ENCODE measurements around the gene DBN1.

The DBN1 gene

DNA sequence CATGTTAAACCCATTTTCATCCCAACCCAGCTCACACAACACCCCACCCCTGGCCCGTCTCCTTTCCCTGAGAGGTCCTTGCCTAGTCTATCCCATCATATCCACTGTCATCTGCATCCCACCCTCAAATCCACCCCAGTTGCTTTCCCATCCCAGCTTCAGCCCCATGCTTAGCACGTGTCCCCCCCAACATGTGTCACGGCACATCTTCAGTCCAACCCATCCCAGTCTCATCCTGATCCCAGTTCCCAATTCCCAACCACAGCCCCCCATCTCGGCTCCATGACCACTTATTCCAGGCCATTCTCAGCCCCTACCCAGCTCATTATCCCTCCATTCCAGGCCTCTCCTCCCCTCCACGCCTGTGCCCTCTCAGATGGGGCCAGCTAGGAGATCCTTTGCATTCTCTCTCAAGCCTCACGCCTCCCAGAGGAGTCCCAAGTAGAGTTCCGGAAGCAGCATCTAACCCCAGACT is 605 bp upstream of the DBN1 start:
- no peak for DNase-seq (ENCODE audit: low read depth in 2 of 2)

DNA sequence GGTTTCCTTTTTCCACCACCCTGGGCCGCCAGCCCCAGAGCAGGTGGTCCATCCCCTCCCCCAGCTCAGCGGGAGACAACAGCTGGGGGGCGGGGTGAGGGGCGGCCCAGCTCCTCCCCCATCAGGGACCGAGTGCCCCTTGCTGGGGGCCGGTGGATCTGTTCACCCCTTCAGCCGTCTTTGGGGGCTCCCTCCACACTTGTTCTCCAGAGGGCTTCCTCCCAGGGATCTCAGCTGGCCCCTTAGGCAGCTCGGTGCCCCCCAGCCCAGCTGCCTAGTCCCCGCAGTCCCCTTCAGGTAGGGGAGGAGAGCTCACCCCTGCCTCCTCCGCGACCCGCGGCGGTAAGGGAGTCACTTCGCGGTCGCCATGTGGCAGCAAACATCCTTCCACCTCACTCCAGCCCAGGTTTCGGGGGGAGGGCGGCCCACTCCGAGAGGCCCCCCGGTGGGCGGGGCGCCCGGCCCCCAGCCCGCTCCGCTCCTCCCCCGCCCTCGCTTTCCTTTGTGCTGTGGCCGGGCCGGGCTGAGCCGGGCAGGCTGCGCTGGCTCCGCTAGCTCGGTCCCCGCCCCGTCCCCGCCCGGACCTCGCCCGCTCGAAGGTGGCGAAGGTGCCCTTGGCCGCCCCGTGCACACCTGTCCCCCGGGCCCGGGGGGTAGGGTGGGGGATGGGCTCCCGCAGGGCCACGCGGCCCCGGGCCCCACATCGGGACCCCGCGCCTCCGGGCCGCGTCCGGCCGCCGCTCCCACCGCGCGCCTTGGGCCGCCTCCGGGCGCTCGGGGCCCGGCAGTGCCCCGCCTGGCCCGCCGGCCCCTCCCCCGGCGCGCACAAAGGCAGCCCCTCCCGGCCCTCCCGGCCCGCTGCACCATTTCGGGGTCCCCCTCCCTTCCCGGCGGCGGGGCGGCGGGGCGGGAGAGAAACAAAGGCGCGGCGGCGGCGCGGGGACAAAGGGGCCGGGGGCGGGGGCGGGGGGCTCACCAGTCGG is 683 bp downstream of the DBN1 start:
- peak; percentile 74 to 85 for DNase-seq (ENCODE audit: low read depth in 2 of 2)

DNA sequence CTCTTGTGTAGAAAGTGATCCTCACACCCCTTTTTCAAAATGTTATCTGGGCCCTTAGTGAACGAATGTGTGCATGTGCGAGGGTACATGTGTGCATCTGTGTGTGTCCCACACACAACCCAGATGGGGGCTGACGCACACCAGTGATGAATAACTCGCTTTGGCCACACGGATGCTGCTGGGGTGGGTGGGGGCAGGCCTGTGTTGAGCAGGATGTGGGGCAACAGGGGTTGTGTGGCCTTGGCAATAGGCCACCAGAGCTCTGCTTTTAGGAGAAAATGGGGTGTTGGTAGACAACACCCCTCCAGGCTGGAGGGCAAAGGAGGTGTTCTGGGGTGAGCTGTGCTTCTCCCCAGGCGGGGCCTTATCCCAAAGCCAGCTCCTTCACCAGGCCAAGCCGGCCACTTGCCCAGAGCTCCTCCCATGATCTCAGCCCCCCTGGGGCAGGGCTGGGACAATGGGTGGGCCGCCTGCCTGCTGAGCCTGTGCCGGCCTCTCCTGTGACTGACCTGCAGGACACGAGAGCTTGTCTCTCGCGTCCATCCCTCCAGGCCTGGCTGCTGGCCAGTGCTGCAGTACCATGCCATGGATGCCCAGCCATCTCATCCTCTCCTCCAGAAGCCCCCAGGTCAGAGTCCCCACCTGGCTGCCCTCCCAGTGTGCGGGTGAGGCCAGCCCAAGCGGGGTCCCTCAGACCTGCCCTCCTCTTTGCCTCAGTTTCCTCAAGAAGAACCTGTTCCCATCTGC is 1.7 kb downstream of the DBN1 start:
- DNase-seq (ENCODE audit: low read depth in 2 of 2): peak; percentile 50 to 56

DNA sequence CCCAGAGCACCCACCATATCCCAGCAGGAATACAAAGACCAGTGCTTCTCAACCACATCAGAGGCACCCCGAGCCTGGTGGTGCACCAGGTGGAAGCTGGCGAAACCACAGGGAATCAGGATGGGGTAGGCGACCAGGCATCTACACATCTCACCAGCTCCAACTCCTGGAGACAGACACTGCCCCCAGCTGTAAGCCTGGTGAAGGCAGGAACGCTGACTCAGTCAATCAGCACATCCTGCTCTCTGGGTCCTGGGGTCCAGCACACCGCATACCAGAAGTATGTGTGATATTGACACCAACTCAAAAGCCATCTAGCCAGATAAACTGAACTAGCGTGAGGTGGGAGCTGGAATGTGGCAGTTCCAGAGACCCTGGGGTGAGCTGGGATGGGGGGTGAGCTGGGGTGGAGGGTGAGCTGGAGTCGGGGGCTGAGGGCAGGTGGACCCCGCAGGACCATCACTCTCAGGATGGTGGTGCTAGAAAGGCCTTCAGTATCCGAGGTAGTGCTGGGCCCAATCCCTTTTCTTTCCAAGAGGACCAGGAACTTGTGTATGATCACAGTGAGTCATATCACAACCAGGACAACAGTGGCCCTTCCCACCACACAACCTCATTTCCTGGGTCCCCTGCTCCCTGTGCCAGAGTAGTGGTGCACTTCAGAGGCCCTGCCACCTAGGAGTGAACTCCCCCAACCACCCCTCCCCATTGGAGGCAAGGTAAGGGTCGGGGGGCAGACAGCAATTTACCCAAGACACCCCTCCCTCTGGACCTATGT is 2.5 kb downstream of the DBN1 start:
- no peak for DNase-seq (ENCODE audit: low read depth in 2 of 2)

DNA sequence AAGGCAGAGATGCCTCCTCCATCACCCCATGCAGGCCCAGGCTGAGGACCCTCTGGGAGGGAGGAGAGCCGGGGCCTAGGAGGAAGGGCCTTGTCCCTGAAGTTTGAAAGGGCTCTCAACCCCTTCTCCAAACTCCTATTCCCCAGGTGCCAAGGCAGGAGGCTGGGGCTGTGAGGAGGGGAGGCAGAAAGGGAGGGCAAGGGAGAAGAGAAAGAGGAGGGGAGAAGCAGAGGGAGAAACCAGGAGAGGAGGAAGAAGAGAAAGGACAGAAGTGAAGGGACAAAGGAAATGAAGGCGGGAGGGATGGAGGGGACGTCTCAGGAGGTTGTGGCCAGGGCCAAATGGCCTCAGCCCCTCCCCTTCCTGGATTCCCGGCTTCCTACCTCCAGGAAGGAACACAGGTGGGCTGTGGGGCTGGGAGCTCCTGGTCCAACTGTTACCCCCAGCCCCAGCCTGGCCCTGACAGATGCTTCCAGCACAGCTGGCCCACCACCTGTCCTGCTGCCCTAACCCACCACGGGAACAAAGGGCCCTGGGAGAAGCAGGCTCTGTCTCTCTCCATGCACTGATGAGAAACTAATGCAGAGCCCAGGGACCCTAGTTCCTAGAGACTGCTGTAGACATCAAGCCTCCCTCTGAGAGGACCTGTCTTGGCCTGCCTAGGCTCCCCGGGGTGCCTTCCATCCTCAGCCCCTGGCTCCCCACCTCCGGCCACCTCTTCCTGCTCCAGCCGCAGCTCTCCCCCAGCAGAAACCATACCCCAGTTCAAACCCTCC is 3.5 kb downstream of the DBN1 start:
- DNase-seq (ENCODE audit: low read depth in 2 of 2): no peak

DNA sequence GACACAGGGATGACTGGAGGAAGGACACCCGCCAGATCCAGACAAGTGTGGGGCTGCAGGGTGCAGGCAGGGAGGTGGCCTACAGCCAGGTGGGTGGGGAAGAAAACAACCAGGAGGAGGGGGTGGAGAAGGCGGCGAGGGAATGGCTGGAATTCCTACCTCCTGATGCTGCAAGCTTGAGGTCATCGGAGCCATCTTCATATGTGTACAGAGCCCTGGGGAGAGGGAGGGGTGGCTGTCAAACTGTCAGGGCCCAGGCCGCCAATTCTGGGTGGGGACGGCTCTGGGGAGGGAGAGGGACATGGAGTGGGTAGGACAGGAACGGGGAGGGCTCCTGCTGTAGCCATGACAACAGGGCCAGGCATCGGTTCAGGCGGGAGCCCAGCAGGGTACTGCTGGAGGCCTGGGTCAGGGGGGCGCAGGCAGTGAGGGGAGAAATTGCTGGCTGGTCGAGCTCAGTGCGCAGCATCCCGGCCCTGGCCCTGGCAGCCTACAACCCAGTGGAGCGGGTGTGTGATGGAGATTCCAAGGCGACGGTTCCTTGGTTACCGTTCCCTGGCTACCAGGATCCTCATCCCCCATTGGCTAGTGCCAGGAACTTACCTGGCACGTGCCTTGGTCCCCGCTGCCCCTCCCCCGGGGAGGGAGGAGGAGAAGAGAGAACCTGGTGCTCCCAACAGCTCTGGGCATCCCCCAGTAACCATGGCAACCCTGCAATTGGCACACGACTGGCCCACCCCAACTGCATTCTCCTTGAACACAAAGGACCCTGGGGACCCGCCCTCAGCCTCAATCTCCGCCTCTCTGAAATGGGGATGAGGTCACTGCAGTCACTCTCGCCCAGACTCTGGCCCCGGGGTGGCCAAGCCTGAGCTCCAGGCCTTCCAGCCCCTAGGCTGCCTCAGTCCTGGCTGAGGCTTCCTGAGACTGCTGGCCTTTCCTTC is 4.5 kb downstream of the DBN1 start:
- no peak for DNase-seq (ENCODE audit: low read depth in 2 of 2)

DNA sequence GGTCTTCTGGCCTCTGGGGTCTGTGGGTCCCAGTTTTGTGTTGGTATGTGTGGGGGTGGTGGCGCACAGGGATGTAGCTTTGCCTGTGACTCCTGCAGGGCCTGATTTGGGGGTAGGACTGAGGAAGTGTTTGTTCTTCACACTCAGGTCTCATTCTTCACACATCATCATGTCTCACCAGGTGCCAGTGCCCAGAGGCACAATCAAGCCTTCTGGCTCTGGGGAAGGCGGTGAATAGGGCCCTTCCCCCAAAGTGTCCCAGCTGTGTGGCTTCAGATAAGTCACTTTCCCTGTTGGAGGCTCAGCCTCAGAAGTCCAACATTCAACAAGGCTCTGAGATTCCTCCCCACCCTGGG is 5.1 kb downstream of the DBN1 start:
- no peak for DNase-seq (ENCODE audit: low read depth in 2 of 2)

DNA sequence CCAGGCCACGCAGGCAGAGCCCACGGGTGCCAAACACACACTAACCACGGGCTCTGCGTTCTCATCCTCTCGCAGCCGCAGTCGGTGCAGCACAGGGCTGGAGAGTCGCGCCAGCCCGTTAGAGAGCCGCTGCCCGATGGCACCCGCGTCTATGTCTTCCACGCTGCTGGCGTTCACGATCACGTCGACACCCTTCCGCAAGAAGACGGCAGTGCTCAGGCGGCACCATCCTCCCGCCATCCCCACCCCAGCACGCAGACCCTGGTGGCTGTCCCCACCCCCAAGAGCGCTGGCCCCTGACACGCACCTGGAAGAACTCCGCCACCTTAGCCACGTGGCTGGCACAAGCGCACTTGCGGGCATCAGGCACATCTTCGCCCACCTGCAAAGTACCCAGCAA is 6.0 kb downstream of the DBN1 start:
- no peak for DNase-seq (ENCODE audit: low read depth in 2 of 2)

DNA sequence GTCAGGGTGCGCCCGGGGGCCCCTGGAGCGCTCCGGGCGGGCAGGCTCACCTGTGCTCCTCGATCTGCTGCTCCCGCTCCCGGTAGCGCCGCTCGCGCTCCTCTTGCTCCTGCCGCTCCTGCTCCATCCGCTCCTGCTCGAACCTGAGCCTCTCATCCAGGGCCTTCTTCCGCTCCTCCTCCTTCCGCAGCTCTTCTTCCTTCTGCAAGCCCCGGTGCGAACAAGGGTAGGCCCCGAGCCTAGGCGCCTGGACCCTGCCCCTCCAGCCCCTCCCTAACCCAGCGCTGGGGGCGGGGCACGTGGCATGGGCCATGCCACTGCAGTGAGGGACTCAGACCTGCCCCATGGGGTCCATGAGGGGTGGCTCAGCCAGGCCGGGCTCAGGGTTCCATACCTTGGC is 6.6 kb downstream of the DBN1 start:
- no peak for DNase-seq (ENCODE audit: low read depth in 2 of 2)

DNA sequence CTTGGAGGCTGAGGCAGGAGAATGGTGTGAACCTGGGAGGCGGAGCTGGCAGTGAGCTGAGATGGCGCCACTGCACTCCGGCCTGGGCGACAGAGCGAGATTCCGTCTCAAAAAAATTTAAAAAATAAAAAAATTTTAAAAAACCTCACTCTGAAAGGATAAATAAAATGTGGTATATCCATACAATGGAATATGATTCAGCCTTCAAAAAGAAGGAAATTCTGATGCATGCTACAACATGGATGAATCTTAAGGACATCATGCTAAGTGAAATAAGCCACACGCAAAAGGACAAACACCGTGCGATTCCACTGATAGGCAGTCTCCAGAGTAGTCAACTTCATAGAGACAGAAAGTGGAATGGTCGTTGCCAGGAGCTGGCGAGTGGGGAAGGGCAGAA is 8.4 kb downstream of the DBN1 start:
- no peak for DNase-seq (ENCODE audit: low read depth in 2 of 2)

DNA sequence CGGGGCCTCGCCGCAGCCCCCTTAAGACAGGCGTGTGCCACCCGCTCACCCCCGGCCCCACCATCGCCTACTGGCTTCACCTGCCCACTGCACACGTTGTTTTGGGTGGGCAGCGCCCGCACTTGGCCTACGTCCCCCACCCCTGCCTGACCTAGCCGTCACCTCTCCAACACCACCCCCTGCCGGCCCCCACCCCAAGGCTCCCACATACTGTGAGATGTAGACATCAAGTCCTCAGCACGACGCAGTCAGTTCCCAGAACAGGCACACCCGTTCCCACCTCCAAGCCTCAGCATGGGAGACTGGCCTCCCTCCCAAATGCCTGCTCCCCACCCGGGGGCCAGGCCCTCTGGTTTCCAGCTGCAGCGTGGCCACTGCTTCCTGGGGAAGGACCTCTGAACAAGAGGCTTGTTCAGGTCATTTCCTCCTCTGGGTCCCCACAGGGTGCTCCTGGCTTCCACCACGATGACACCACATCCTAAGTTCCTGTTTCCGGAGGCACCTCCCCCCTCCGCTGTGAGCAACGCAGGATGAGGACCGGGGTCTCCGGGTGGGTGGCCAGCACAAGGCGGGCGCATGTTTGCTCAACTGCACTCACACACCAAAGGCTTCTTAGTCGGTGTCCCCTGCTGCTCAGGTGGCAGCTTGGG is 11.3 kb downstream of the DBN1 start:
- no peak for DNase-seq (ENCODE audit: low read depth in 2 of 2)

DNA sequence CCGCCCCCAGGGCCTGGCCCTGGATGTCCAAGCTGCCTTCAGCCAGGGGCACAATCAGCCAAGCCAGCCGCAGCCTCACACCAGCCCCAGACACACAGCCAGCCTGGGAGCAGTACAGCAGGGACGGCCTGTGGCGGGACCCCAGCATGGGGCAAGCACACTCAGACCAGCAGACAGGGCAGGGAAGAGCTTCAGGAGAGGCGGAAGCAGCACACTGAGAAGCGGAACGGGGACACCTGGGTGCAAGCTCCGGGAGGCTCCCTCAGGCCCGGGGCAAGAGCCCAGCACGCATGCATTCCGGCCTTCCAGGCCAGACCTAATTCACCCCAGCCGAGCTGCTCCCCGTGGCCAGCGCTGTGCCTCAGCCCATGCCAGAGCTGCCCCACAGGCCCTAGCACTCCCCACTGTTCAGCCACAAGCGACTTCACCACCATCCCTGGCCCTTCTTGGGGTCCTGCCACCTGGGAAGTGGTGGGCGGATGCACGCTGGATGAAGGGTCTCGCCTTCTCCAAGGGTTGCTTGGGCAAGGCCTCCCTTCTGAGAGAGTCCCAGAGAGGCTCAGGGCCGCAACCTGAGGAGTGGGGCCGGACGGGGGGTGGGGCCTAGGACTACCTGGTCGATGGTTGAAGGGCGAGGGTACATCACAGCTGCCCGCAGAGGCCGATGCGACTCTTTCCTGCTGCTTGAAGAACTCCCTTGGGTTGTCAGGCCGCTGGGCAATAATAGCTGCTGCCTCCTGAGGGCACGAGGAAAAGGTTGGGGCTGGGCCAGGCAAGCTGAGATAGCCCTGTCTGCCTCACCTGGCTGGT is 13.4 kb downstream of the DBN1 start:
- DNase-seq (ENCODE audit: low read depth in 2 of 2): no peak

DNA sequence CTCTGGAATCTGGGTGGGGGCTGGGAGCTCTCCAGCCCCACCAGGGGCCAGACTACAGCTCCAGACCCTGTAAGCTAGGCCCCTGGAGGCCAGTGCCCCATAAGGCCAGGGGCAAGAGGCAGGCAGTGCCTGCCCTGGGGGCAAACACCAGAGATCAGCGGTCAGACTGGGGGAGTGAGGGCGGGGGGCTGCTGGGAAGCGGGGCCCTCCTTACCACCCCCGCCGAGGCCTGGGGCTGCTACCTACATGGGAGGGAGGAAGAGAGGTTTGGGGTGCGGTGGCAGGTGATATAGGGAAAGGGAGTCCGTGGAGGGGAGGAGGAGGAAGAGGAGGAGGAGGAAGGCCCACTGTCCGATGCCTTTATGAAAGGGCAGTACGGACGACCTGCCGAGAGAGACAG is 14.1 kb downstream of the DBN1 start:
- no peak for DNase-seq (ENCODE audit: low read depth in 2 of 2)

DNA sequence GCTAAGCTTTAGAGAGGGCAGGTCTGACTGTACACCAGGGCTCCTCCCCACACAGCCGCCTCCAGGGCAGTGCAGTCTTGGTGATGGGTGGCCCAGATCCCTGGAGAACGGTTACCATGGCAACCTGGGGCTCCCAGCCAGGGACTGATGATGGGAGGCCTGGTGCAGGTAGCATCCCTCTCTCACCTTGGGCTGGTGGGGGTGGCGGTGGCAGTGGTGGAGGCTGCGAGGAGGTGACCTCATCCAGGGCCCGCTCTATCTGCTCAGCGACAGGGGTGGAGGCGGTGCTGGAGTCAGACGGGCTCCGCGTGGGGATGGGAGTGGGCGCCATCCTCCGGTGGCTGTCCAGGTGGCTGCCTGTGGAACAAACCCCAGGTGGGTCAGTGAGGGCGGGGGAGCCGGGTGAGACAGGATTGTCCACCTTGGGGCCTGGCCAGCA is 14.5 kb downstream of the DBN1 start:
- no peak for DNase-seq (ENCODE audit: low read depth in 2 of 2)

DNA sequence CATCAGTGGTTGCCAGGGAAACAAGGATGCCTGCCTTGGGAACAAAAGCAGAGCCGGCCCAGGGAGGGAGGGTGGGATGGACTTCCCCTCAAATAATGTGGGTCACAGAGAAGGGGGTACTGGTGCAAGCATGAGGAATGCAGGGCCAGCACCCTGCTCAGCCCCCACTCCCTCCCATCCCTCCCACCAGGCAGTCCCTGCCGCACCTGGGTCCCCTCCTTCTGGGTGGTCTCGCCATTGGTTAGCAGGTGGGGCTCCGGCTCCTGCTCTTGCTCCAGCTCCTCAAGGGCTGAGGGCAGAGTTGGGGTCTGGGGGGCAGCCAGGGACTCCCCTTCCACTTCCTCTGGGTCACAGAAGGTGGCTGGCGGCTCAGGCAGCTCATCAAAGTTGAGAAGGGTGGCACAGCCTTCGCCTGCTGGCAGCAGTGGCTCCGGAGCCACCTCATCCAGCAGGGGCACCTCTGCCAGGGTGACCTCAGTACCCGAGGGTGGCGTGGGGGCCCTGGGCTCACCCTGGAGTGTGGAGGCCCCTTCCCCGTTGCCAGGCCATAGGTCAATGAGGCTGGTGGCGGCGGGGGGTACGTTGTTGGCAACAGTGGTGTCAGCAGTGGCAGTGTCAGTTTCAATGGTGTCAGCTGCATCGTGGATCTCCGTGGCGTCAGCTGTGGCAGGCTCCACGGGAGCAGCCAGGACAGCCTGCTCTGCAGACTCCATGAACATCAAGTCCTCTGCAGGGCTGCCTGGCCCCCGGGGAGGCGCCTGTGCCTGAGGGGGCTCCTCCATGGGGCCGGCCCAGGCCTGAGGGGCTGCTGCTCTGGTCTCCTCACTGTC is 15.4 kb downstream of the DBN1 start:
- no peak for DNase-seq (ENCODE audit: low read depth in 2 of 2)

DNA sequence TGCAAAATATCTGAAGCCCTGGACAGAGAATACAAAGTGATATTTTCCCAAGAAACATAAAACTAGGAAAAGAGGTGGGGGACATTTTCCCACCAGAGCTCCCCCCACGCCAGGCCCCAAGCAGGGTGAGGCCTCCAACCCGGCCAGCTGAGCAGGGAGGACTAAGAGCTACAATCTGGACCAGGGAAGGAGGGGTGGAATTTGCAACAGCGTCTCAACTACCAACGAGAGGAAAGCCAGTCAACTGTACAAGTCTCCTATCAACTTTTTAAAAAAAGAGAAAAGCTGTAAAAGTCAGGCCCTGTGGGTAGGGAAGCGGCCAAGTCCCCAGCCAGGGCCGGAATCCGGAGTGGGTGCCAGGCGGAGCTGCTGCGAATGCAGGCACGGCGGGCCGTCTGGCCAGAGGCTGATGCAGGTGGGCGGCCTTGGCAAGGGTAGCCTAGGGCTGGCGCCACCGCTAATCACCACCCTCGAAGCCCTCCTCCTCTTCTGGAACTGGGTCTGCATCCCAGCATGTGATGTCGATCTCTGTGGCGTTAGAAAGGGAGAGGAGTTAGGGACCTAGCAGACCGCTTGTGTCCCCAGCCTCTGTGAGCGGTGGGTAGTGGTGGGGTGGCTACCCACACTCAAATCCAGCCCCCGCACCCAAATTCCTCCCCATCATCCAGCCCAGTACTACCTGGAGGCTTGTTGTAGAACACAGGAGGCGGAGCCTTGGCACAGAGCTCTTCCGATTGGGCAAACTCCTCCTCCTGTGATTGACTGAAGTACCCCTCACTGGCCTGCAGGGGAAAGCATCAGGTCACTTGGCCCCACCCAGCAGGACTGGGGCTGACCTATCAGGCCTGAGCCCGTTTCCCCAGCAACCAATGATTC is 16.2 kb downstream of the DBN1 start:
- DNase-seq (ENCODE audit: low read depth in 2 of 2): no peak

DNA sequence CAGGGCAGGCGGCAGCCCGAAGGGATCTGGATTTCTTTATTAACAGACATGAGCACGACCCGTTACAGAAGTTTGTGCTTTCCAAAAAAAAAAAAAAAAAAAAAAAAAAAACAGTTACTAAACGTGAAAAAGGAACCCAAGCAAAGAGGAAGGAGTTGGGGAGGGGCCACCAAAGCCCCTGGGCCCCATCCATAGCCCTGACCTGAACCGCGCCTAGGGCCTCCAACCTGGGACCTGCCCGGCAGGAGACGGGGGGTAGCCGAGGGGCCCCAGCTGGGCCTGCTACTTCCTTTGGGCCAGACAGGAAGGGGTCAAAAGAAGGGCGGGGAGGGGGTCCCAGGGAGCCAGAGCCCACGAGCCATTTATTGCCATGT is 16.9 kb downstream of the DBN1 start:
- DNase-seq (ENCODE audit: low read depth in 2 of 2): no peak

Data from stimulated activated CD8-positive, alpha-beta memory T cell treated with anti-CD3 and anti-CD28 coated beads, Interleukin-2, amount 100 ng/mL, for 48 hours (primary cell).